GM21390 (cell line): ENCODE data around the gene SPATS2L.

ENCODE experiments used
- ATAC-seq: cut with Tn5 transposase; IDR thresholded peaks from one replicate; pipeline ENCODE4 v1.9.1; 2021; ENCODE audit not compliant: unreplicated experiment

The SPATS2L gene

GRCh38 chr2:200348897-200349563 lies 42.5 kb downstream of the SPATS2L start:
- ATAC-seq = no peak

- no peak for ATAC-seq
Observed at GRCh38 chr2:200349868-200350267, 43.4 kb downstream of the SPATS2L start.

- no peak for ATAC-seq
Observed at GRCh38 chr2:200350850-200351285, 44.4 kb downstream of the SPATS2L start.

- no peak for ATAC-seq
Observed at GRCh38 chr2:200351815-200352214, 45.3 kb downstream of the SPATS2L start.

GRCh38 chr2:200352636-200353035 lies 46.1 kb downstream of the SPATS2L start:
- ATAC-seq = no peak

GRCh38 chr2:200353120-200353519 lies 46.6 kb downstream of the SPATS2L start:
- ATAC-seq = no peak

GRCh38 chr2:200353874-200354273 lies 47.4 kb downstream of the SPATS2L start:
- ATAC-seq = no peak

- no peak for ATAC-seq
Observed at GRCh38 chr2:200354833-200355751, 48.6 kb downstream of the SPATS2L start.

- ATAC-seq = no peak
Observed at GRCh38 chr2:200356321-200356720, 49.8 kb downstream of the SPATS2L start.

GRCh38 chr2:200356857-200357384 lies 50.4 kb downstream of the SPATS2L start:
- no peak for ATAC-seq

- ATAC-seq = no peak
Observed at GRCh38 chr2:200357845-200358244, 51.4 kb downstream of the SPATS2L start.

- ATAC-seq = no peak
Observed at GRCh38 chr2:200359552-200359951, 53.1 kb downstream of the SPATS2L start.

- no peak for ATAC-seq
Observed at GRCh38 chr2:200360364-200360763, 53.9 kb downstream of the SPATS2L start.

GRCh38 chr2:200362202-200362917 lies 55.9 kb downstream of the SPATS2L start:
- ATAC-seq = no peak

GRCh38 chr2:200363279-200363678 lies 56.8 kb downstream of the SPATS2L start:
- no peak for ATAC-seq

GRCh38 chr2:200364142-200364541 lies 57.6 kb downstream of the SPATS2L start:
- ATAC-seq = no peak

GRCh38 chr2:200364620-200365019 lies 58.1 kb downstream of the SPATS2L start:
- ATAC-seq = no peak

GRCh38 chr2:200365209-200365608 lies 58.7 kb downstream of the SPATS2L start:
- ATAC-seq = no peak

- no peak for ATAC-seq
Observed at GRCh38 chr2:200367155-200367554, 60.7 kb downstream of the SPATS2L start.

GRCh38 chr2:200369886-200370285 lies 63.4 kb downstream of the SPATS2L start:
- ATAC-seq = no peak

- ATAC-seq = peak; percentile 52
Observed at GRCh38 chr2:200373231-200373630, 66.7 kb downstream of the SPATS2L start.
